Measurements from ENCODE around the gene RGL1. TPM values are rescaled to one million over a fixed set of nuclear protein-coding genes. Genes with fewer than 3 reads are reported as not detected.

The RGL1 gene
- total RNA-seq, 6 experiments from 2014 or later: 12.0 to 16.8 (median 14.7) TPM

- Mint-ChIP-seq H3K36me3 (ENCODE audit: low read depth) (no peaks in the 10 kb centered on the region), H3K4me1 (ENCODE audit: low read depth) (peaks cover 41% of the 10 kb centered on the region), H3K27ac (no peak overlapping the region), H3K27me3 (ENCODE audit: insufficient read depth) (peaks cover 2% of the 10 kb centered on the region; the same call in 1 of the 2 replicates), H3K4me3 (no peak overlapping the region), H3K9me3 (no peaks in the 10 kb centered on the region)
- DNase-seq: no peak
- TF ChIP-seq CTCF (IDR thresholded peaks at IDR 0.05): no peak
Observed at GRCh38 chr1:183933528-183934179, 128.7 kb downstream of the RGL1 start.

GRCh38 chr1:183934314-183934713 is 129.4 kb downstream of the RGL1 start:
- Mint-ChIP-seq H3K4me3 (no peak overlapping the region), H3K36me3 (ENCODE audit: low read depth) (no peaks in the 10 kb centered on the region), H3K9me3 (no peaks in the 10 kb centered on the region), H3K4me1 (ENCODE audit: low read depth) (peaks cover 41% of the 10 kb centered on the region), H3K27ac (no peak overlapping the region), H3K27me3 (ENCODE audit: insufficient read depth) (peaks cover 4% of the 10 kb centered on the region)
- DNase-seq: no peak
- no peak for TF ChIP-seq CTCF (IDR thresholded peaks at IDR 0.05)

- peaks cover 6% of the 10 kb centered on the region for H3K27me3 Mint-ChIP-seq (ENCODE audit: insufficient read depth)
- H3K4me3 Mint-ChIP-seq: no peak overlapping the region
- no peak for DNase-seq
- TF ChIP-seq CTCF (IDR thresholded peaks at IDR 0.05): no peak
- H3K9me3 Mint-ChIP-seq: no peaks in the 10 kb centered on the region
- H3K36me3 Mint-ChIP-seq (ENCODE audit: low read depth): peaks cover 4% of the 10 kb centered on the region; the same call in 1 of the 2 replicates
- H3K4me1 Mint-ChIP-seq (ENCODE audit: low read depth): peaks cover 29% of the 10 kb centered on the region
- H3K27ac Mint-ChIP-seq: no peak overlapping the region
Observed at GRCh38 chr1:183936009-183936408, 131.1 kb downstream of the RGL1 start.

DNA sequence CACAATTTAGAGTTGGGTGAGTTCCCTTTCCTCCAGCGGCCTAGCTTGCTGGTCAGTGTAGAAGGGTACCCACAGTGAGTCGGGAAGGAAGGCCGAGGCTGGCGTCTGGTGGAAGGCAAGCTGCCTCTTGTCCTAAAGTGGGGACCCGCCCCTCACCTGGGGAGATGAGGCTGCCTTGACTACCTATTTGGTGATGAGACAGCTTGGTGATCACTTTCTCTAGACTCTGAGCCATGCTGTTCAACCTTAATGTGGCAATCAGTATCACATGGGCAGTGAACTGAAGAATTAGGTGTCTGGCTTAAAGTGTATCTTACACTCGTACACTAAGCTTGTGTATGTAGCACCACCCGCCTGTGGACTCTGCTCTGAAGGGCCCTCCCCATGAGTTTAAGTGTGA is 131.9 kb downstream of the RGL1 start:
- TF ChIP-seq CTCF (IDR thresholded peaks at IDR 0.05): no peak
- no peak overlapping the region for H3K27ac Mint-ChIP-seq
- H3K36me3 Mint-ChIP-seq (ENCODE audit: low read depth): peaks cover 4% of the 10 kb centered on the region; the same call in 1 of the 2 replicates
- no peaks in the 10 kb centered on the region for H3K9me3 Mint-ChIP-seq
- H3K27me3 Mint-ChIP-seq (ENCODE audit: insufficient read depth): peaks cover 6% of the 10 kb centered on the region
- DNase-seq: no peak
- H3K4me1 Mint-ChIP-seq (ENCODE audit: low read depth): peaks cover 21% of the 10 kb centered on the region
- H3K4me3 Mint-ChIP-seq: no peak overlapping the region

DNA sequence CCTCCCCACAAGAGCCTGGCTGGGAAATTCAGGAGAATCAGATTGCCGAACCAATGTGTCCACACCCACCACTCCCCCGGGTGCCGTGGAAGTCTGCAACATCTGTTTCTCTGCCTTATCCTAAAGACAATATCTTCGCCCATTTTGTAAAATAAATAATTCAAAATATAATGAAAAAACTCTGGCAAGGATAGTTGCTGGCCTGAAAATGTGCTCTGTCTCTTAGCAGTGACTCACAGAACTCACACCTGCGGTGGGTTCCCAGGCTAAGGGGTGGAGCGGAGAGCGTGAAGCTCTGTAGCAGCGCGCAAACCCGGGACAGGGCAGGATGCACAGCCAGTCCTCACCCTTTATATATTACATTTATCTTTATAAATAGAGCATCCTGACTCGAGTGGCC is 132.7 kb downstream of the RGL1 start:
- no peaks in the 10 kb centered on the region for H3K9me3 Mint-ChIP-seq
- H3K4me1 Mint-ChIP-seq (ENCODE audit: low read depth): peaks cover 14% of the 10 kb centered on the region
- H3K36me3 Mint-ChIP-seq (ENCODE audit: low read depth): peaks cover 4% of the 10 kb centered on the region; the same call in 1 of the 2 replicates
- peaks cover 6% of the 10 kb centered on the region; the same call in 1 of the 2 replicates for H3K27me3 Mint-ChIP-seq (ENCODE audit: insufficient read depth)
- TF ChIP-seq CTCF (IDR thresholded peaks at IDR 0.05): no peak
- no peak overlapping the region for H3K4me3 Mint-ChIP-seq
- no peak overlapping the region for H3K27ac Mint-ChIP-seq
- no peak for DNase-seq
